ENCODE data around the gene ZNF682.
"Not testable (repeated sequence)": the region's sequence is repeated elsewhere in the genome, so short reads cannot be mapped to it uniquely, and the experiment has no call there.

ZNF682 gene

GRCh38 chr19:20039203-20039723 lies at the start of gene ZNF682:
ZNF682 (minus strand) TSS chr19:20039505; CDS start chr19:20039345, 160 bp downstream.
- DNase-seq (ENCODE audit: low read depth in 2 of 2): peak; percentile 92 to 93

GRCh38 chr19:20082876-20083275 lies 43.6 kb upstream of the ZNF682 start:
- DNase-seq (ENCODE audit: low read depth in 2 of 2): not testable (repeated sequence)

DNA sequence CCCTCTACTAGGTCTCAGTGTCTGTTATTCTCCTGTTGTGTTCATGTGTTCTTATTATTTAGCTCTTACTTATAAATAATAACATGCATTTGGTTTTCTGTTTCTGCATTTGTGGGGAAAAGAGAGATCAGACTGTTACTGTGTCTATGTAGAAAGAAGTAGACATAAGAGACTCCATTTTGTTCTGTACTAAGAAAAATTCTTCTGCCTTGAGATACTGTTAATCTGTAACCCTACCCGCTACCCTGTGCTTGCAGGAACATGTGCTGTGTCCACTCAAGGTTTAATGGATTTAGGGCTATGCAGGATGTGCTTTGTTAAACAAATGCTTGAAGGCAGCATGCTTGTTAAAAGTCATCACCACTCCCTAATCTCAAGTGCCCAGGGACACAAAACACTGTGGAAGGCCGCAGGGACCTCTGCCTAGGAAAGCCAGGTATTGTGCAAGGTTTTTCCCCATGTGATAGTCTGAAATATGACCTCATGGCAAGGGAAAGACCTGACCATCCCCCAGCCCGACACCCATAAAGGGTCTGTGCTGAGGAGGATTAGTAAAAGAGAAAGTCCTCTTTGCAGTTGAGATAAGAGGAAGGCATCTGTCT lies 43.0 kb upstream of the ZNF682 start:
- DNase-seq (ENCODE audit: low read depth in 2 of 2): not testable (repeated sequence)

DNA sequence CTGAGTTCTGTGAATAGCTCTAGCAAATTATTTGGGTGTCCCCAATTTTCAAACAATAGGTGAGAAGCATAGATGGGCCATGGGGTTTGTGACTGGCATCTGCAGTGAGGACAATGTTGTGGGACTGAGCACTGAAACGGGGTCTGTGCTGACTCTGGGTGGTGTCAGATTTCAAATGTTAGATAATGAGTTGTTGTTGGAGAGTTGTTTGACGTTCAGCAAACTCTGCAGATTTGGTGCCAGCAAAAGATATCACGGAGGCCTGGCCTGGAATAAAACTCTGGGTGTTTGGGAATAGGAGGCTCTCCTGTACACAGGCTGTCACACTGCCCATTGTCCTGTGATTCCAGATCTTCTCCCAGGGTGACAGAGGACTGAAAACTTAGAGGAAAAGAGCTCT lies 41.4 kb upstream of the ZNF682 start:
- DNase-seq (ENCODE audit: low read depth in 2 of 2): no peak

DNA sequence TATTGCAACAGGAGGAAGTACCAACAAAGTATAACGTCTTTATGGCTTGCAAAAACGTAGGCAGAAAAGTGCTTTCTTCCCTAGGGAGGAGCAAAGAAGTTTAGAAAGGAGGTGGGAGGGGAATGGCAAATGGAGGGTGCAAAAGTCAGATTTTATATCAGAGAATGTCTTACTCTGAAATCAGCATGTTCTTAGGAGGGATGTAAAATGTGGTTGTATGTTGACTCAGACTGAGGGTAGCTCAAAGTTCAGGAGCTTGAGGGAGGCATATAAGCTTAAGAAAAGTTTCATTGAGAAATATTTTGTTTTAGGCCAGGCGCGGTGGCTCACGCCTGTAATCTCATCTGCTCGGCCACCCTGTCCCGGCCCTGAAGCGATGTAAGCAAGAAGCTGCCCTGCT lies 40.2 kb upstream of the ZNF682 start:
- no peak for DNase-seq (ENCODE audit: low read depth in 2 of 2)

GRCh38 chr19:20078581-20079031 lies 39.3 kb upstream of the ZNF682 start:
- DNase-seq (ENCODE audit: low read depth in 2 of 2): no peak

DNA sequence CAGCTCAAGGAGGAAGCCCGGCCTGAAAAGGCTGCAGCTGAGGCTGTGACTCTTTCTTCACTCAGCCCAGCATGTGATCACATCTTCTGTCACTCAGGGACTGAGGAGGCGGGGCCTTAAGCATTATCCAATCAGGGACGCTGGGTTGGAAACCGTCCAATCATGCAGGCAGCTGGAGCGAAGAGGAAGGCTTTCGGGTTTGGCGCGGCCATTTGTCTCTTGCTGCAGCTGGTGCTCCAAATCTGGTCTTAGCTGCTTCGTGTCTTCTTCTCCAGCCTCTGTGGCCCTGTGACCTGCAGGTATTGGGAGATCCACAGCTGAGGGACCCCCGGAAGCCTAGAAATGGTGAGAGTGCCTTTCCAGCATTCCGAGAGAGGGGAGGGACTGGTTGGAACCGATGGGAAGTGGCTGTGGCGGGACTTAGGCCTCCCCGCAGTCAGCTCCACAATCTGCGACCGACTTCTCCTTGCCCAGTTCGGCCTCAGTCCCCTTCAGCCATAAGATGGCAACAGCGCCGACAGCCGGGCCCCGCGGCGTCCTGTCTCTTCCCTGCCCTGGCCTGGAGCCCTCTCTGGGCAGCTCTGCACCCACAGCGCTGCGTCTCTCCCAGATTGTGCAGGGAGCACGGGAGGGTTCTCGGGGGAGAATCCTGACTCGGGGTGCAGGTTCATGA lies 38.6 kb upstream of the ZNF682 start, which contains the start of gene ZNF90:
Gene ZNF90 (plus strand): TSS at position 210 of the 673 bp plus-strand sequence. CDS start 133 bp downstream, at position 343.
- DNase-seq (ENCODE audit: low read depth in 2 of 2): peak; percentile 81 to 87

- DNase-seq (ENCODE audit: low read depth in 2 of 2): no peak
These were observed 33.6 kb upstream of the ZNF682 start for GRCh38 chr19:20072936-20073335.

- no peak for DNase-seq (ENCODE audit: low read depth in 2 of 2)
These were observed 31.4 kb upstream of the ZNF682 start for GRCh38 chr19:20070691-20071090.

DNA sequence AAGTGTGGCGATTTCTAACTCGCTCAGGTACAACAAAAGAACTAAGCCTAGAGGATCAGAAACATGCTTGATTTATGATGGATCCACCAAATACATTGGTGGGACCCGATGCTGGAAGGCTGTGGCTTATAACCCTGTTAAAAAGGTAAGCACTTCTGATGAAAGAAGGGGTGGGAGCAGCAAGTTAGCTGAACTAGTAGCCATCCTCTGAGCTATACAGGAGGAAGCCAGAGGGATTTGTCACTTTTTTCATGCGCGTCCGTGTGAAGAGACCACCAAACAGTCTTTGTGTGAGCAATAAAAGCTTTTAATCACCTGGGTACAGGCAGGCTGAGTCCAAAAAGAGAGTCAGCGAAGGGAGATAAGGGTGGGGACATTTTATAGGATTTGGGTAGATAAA lies 29.3 kb upstream of the ZNF682 start:
- not testable (repeated sequence) for DNase-seq (ENCODE audit: low read depth in 2 of 2)

GRCh38 chr19:20067943-20068342 lies 28.6 kb upstream of the ZNF682 start:
- DNase-seq (ENCODE audit: low read depth in 2 of 2): no peak

DNA sequence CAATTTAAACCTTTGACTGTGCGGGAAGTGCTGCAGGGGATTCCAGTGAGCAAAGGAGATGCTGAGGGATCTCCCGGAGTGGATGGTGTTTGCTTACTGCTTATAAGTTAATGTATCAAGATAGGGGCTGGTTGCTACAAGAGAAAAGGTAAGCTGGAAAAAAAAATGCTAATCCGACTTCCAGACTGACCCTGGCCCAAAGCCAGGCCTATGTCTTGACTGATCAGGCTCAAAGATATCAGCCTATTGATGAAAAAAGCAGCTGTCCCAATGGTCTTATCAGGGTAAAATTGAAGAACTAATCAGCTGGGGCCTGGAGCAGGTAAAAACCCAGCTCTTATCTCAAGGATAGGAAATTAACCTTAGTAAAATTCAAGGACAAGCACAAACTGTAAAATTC lies 27.6 kb upstream of the ZNF682 start:
- DNase-seq (ENCODE audit: low read depth in 2 of 2): no peak

- no peak for DNase-seq (ENCODE audit: low read depth in 2 of 2)
These were observed 21.0 kb upstream of the ZNF682 start for GRCh38 chr19:20060282-20060681.

GRCh38 chr19:20058738-20059137 lies 19.4 kb upstream of the ZNF682 start:
- DNase-seq (ENCODE audit: low read depth in 2 of 2): not testable (repeated sequence)

GRCh38 chr19:20051841-20052768 lies 12.8 kb upstream of the ZNF682 start:
- peak; percentile 55 to 57 for DNase-seq (ENCODE audit: low read depth in 2 of 2)

DNA sequence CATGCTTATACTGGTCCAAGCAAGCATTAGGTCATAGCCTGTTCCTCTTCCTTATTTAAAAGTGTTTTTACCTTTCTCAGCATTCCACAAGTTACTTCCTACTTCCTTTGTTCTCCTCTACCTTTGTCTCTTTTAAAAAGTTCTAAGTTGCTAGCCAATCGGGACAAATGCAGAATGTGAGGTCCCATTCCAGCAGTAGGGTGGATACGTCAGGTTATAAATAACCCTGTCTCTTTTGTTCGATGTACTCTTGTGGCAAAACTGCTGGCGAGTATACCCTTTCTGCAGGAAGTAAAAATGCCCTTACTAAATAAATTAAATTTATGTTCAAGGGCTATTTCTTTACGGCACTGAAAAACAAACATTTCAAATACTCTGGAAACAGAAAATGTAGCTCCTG lies 6.4 kb upstream of the ZNF682 start:
- not testable (repeated sequence) for DNase-seq (ENCODE audit: low read depth in 2 of 2)

DNA sequence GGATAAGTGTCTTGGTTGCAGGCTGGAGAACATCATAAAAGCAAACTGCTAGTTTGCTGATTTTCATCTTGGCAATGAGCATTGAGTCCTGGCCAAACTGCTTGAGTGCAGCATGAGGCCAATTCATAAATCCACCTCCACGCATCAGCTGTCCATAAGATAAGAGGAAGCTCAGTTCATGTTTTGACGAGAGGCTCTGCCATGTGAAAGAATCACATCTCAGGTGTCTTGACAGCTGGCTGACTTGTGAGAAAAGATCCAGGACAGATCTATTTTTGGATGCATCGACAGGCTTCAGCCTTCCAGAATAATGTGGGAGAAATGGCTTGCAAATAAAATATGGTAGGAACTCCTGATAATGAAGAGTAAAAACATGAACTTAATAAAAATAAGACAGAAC lies 5.4 kb upstream of the ZNF682 start:
- no peak for DNase-seq (ENCODE audit: low read depth in 2 of 2)

DNA sequence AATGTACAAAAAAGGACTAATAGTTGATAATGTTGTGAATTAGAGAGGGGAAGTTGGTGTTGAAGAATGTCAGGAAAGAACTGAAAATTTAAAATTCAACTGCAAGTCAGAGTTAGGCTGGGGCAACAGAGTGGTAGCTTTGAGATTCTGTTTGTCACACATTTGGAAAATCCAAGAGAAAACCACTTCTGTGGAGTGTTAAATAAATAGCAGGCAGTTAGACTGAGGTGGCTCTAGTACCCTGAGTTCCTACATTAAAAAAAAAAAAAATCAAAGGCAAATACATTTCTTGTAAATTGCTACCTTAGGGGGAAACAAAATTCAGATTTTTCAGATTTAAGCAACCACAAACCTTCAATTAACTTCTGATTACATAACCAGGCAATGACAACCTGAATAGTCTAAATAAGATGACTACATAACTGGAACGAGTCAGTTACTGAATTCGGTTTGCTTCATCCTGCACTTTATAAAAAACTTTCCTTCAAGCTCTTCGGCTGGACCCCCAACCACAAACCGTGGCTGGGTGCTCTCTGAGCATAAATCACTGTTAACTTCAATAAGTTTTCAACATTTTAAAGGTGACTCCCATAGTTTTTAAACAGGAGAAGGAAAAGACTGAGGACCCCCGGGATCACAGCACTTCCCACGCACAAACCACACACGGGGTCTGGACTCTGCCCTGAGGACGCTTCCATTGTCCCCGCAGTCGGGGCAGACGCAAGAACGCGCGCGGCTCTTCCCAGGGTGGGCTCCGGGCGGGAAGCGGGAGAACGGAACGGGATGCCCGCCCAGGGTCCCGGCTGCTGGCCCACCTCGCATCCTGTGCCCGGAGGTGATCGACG lies 725 bp downstream of the ZNF682 start:
- no peak for DNase-seq (ENCODE audit: low read depth in 2 of 2)

GRCh38 chr19:20035935-20036334 lies 3.4 kb downstream of the ZNF682 start:
- no peak for DNase-seq (ENCODE audit: low read depth in 2 of 2)

DNA sequence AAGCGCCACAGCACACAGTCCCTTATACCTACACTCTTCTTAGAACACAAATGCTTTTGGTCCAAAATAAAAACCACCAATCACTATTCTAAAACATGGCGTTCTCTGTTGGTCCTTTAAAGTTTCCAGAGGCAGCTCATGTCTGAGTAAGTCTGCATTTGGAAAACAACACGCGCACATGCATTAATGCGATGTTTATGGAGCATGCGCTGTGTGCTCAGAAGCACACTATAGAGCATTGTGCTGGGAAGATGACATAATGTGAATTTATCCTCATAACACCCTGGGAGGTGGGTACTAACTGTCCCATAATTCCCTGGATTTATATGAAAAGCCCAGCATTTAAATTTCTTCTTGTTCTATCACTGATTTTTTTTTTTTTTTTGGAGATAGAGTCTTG lies 10.7 kb downstream of the ZNF682 start:
- DNase-seq (ENCODE audit: low read depth in 2 of 2): no peak

GRCh38 chr19:20005741-20006140 lies 33.6 kb downstream of the ZNF682 start:
- DNase-seq (ENCODE audit: low read depth in 2 of 2): no peak
